ENCODE results near the gene KLHL42.

- TF ChIP-seq CTCF (IDR thresholded peaks at IDR 0.05; ENCODE audit: low read depth, low read length), result no peak
- TF ChIP-seq, protein P1, sequence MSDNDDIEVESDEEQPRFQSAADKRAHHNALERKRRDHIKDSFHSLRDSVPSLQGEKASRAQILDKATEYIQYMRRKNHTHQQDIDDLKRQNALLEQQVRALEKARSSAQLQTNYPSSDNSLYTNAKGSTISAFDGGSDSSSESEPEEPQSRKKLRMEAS (IDR thresholded peaks at IDR 0.05; ENCODE audit: low read depth, low read length), result no peak
- no peak for TF ChIP-seq POLR2A (IDR thresholded peaks at IDR 0.05; ENCODE audit: extremely low read depth, insufficient read length)
Observed at GRCh38 chr12:27771481-27772327, 8.3 kb upstream of the KLHL42 start.

Data from NB4 (cell line).